Measurements from ENCODE around the gene CD27. TPM values are rescaled to one million over a fixed set of nuclear protein-coding genes. Genes with fewer than 3 reads are reported as not detected.

The CD27 gene
- total RNA-seq (2014; rRNA removed) (not detected in 2 replicates), Bru-seq, nascent RNA (percentile 4 among the genes with signal in this experiment), BruChase-seq, experiment 1, labeled RNA remaining after a 6-hour chase (percentile 6 among the genes with signal in this experiment), BruChase-seq, experiment 2, labeled RNA remaining after a 2-hour chase (percentile 15 among the genes with signal in this experiment)
- long read RNA-seq: 0 reads

DNA sequence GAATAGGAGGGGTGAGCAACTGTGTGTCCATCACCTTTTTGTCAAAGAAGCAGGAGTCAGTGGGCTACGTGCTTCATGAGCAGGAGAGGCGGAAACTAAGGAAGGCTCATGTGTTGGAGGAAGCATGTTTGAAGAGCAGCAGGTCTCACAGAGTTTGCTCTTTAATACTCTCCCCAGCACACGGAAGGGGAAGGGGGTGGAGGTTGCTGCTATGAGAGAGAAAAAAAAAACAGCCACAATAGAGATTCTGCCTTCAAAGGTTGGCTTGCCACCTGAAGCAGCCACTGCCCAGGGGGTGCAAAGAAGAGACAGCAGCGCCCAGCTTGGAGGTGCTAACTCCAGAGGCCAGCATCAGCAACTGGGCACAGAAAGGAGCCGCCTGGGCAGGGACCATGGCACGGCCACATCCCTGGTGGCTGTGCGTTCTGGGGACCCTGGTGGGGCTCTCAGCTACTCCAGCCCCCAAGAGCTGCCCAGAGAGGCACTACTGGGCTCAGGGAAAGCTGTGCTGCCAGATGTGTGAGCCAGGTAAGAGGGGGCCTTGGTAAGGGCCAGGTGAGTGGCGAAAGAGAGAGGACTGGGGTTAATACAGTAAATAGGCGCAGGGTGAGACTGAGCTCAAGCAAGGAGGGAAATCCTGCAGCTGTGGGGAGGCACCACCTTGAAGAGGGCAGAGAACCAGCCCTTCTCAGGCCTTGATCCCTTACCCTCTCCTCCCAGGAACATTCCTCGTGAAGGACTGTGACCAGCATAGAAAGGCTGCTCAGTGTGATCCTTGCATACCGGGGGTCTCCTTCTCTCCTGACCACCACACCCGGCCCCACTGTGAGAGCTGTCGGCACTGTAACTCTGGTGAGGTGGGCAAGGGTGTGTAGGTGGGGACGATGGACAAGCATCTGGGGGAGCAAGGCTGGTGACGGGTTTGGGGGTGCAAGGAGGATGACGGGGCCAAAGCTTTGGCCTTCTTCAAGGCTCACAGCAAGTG is at the start of gene CD27:
Gene CD27 (plus strand): TSS at position 252 of the 985 bp plus-strand sequence. CDS start 141 bp downstream, at position 393.
- BruUV-seq (replicated peaks): no TSS peak
- ChIA-PET CTCF (no interaction called here), POLR2A (ENCODE audit: unreplicated experiment) (no interaction called here)
- no peaks in the 10 kb centered on the region for H3F3A ChIP-seq (ENCODE audit: low read length, unreplicated experiment)
- no peaks in the 10 kb centered on the region for H3K9me2 ChIP-seq (replicated peaks; ENCODE audit: low read length)
- no peaks in the 10 kb centered on the region for H3K9me3 ChIP-seq (ENCODE audit: low read length)
- no peak within 1 kb of the TSS for H3K27ac ChIP-seq (ENCODE audit: low read length)
- no peaks in the 10 kb centered on the region for H3K36me3 ChIP-seq (ENCODE audit: low read depth, low read length)
- H3K79me2 ChIP-seq (ENCODE audit: low read length): no peaks in the 10 kb centered on the region
- H3K27me3 ChIP-seq (ENCODE audit: low read length): no peaks in the 10 kb centered on the region
- DNase-seq: no peak
- H3K4me3 ChIP-seq (ENCODE audit: low read length): no peak within 1 kb of the TSS
- ATAC-seq: no peak
- no peak within 1 kb of the TSS for H2AFZ ChIP-seq (ENCODE audit: low read length)
- no peak within 1 kb of the TSS for H3K4me2 ChIP-seq (ENCODE audit: low read length)
- TF ChIP-seq, protein P1, sequence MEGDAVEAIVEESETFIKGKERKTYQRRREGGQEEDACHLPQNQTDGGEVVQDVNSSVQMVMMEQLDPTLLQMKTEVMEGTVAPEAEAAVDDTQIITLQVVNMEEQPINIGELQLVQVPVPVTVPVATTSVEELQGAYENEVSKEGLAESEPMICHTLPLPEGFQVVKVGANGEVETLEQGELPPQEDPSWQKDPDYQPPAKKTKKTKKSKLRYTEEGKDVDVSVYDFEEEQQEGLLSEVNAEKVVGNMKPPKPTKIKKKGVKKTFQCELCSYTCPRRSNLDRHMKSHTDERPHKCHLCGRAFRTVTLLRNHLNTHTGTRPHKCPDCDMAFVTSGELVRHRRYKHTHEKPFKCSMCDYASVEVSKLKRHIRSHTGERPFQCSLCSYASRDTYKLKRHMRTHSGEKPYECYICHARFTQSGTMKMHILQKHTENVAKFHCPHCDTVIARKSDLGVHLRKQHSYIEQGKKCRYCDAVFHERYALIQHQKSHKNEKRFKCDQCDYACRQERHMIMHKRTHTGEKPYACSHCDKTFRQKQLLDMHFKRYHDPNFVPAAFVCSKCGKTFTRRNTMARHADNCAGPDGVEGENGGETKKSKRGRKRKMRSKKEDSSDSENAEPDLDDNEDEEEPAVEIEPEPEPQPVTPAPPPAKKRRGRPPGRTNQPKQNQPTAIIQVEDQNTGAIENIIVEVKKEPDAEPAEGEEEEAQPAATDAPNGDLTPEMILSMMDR (conservative IDR thresholded peaks at IDR 0.05; ENCODE audit: low read depth, low read length): no peak
- no peak for TF ChIP-seq EZH2 (IDR thresholded peaks at IDR 0.05; ENCODE audit: low read length, unreplicated experiment)
- no peak for TF ChIP-seq EZH2phosphoT487 (IDR thresholded peaks at IDR 0.05; ENCODE audit: borderline replicate concordance, low read length)
- H4K20me1 ChIP-seq (ENCODE audit: low read length): no peaks in the 10 kb centered on the region
- no peaks in the 10 kb centered on the region for H3K4me1 ChIP-seq (ENCODE audit: insufficient read depth, low read length)
- no peak within 1 kb of the TSS for H3K9ac ChIP-seq (ENCODE audit: low read length)
- intact Hi-C loops (cut with micrococcal nuclease): no loop called here

DNA sequence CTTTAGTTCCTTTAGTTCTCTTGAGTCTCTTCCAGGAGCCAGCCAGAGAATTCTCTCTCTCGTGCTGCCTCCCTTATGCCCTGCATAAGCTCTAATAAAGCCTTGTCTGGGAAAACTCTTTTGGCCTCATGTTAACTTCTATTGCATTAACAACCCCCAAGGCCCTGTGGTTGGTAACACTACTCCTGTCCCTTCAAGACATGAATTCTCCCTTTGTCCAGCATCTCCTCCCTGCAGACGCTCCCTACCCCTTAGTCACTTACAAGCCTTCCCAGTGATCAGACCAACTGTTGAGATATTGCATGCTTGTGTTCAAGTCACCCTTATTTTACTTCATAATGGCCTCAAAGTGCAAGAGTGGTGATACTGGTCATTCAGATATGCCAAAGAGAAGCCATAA is 48.7 kb upstream of the CD27 start:
- H3K4me3 ChIP-seq (ENCODE audit: low read length): no peak overlapping the region
- DNase-seq (no peak), ATAC-seq (no peak)
- H3K9me3 ChIP-seq (ENCODE audit: low read length): no peaks in the 10 kb centered on the region
- H4K20me1 ChIP-seq (ENCODE audit: low read length): no peaks in the 10 kb centered on the region
- no peak for TF ChIP-seq EZH2 (IDR thresholded peaks at IDR 0.05; ENCODE audit: low read length, unreplicated experiment)
- H3F3A ChIP-seq (ENCODE audit: low read length, unreplicated experiment): no peaks in the 10 kb centered on the region
- intact Hi-C loops (cut with micrococcal nuclease): no loop called here
- ChIA-PET POLR2A (ENCODE audit: unreplicated experiment) (no interaction called here), CTCF (no interaction called here)
- H3K79me2 ChIP-seq (ENCODE audit: low read length): no peaks in the 10 kb centered on the region
- no peaks in the 10 kb centered on the region for H3K27me3 ChIP-seq (ENCODE audit: low read length)
- no peaks in the 10 kb centered on the region for H3K9me2 ChIP-seq (replicated peaks; ENCODE audit: low read length)
- H3K36me3 ChIP-seq (ENCODE audit: low read depth, low read length): peaks cover 9% of the 10 kb centered on the region; the same call in 1 of the 2 replicates
- no peak overlapping the region for H3K4me2 ChIP-seq (ENCODE audit: low read length)
- H3K9ac ChIP-seq (ENCODE audit: low read length): no peak overlapping the region
- no TSS peak for BruUV-seq (replicated peaks)
- H2AFZ ChIP-seq (ENCODE audit: low read length): no peak overlapping the region
- H3K4me1 ChIP-seq (ENCODE audit: insufficient read depth, low read length): no peaks in the 10 kb centered on the region
- no peak overlapping the region for H3K27ac ChIP-seq (ENCODE audit: low read length)

DNA sequence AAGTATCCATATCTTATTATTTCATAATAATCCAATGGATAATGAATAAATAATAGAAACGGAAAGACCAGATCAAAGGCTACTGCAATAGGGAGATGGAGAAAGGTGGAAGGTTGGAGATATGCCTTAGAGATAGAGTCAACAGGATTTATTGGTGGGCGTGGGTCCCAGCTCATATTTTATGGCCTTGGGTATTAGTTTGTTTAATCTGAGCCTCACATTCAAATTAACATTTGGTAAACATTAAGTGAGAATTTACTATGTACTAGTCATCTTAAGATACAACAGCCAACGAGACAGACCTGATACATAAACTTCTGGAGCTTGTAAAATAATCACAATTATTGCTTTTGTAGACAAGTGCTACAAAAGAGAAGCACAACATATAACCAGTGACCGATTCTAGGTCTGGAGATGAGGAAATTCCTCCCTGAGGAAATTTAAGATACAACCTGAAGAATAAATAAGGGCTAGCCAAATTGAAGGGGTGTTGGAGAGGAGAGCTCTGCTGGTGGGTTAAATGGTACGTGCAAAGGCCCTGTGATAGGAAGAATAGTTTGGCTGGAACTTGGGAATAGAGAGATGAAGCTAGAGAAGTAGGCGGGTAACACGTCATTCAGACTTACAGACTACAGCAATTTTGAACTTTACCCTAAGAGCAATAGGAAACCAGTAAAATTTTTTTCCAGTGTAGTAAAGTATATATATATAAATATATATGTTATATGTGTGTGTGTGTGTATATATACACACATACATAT is 44.7 kb upstream of the CD27 start:
- Histone ChIP-seq H3K9ac (ENCODE audit: low read length) (no peak overlapping the region), H3K9me2 (replicated peaks; ENCODE audit: low read length) (no peaks in the 10 kb centered on the region), H3F3A (ENCODE audit: low read length, unreplicated experiment) (no peaks in the 10 kb centered on the region), H4K20me1 (ENCODE audit: low read length) (no peaks in the 10 kb centered on the region), H3K27ac (ENCODE audit: low read length) (no peak overlapping the region), H3K79me2 (ENCODE audit: low read length) (no peaks in the 10 kb centered on the region), H2AFZ (ENCODE audit: low read length) (no peak overlapping the region), H3K36me3 (ENCODE audit: low read depth, low read length) (no peaks in the 10 kb centered on the region), H3K4me2 (ENCODE audit: low read length) (no peak overlapping the region), H3K4me1 (ENCODE audit: insufficient read depth, low read length) (no peaks in the 10 kb centered on the region), H3K4me3 (ENCODE audit: low read length) (no peak overlapping the region), H3K9me3 (ENCODE audit: low read length) (no peaks in the 10 kb centered on the region), H3K27me3 (ENCODE audit: low read length) (no peaks in the 10 kb centered on the region)
- DNase-seq (no peak), ATAC-seq (peak; percentile 56)
- ChIA-PET POLR2A (ENCODE audit: unreplicated experiment) (no interaction called here), CTCF (no interaction called here)
- no peak for TF ChIP-seq EZH2phosphoT487 (IDR thresholded peaks at IDR 0.05; ENCODE audit: borderline replicate concordance, low read length)
- TF ChIP-seq, protein P1 (conservative IDR thresholded peaks at IDR 0.05; ENCODE audit: low read depth, low read length): no peak
- no peak for TF ChIP-seq EZH2 (IDR thresholded peaks at IDR 0.05; ENCODE audit: low read length, unreplicated experiment)
- intact Hi-C loops (cut with micrococcal nuclease): no loop called here
- no TSS peak for BruUV-seq (replicated peaks)

Data from PC-3 (cell line).